ENCODE results near the gene CACNA2D2.

CACNA2D2 gene

GRCh38 chr3:50454481-50455070 lies 48.9 kb downstream of the CACNA2D2 start:
- no peak for FAIRE-seq

- no peak for FAIRE-seq
Measured at GRCh38 chr3:50453907-50454306, 49.5 kb downstream of the CACNA2D2 start.

- FAIRE-seq, result no peak
Measured at GRCh38 chr3:50450209-50450921, 53.1 kb downstream of the CACNA2D2 start.

DNA sequence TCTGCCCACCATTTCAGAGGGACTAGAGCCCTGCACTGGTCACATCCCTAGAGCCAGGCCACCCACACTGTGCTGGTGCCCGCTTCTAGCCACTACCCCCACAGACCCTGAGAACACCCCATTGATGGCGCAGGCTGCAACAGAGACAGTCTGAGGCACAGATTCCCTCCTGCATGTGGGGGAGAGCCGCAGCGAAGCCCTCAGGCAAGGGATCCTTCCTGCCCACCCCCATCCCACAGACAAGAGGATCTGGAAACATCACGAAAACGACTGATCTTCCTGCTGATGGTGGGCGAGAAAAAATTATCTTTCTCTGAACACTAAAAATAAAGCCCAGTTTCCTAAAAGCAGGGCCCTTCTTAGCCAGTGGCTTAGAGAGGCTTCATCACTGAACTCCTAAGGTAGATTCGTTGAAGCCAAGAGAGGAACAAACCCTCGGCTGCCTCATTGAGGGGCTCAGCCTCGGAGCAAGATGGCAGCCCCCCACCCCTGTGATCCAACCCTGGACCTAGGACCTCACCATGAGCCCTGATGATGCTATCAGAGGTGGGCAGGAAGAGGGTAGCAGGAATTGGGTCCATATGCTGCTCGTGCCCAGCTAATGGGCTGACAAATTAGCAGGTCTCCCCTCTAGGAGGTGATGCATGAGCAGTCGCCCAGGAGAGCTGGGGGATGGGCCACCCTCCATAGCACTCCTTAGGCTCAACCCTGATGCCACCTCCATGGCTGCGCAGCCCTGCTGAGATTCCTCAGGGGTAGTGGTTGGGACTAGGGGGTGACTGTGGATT lies 54.5 kb downstream of the CACNA2D2 start:
- FAIRE-seq, result no peak

- FAIRE-seq, result no peak
Measured at GRCh38 chr3:50447290-50447840, 56.1 kb downstream of the CACNA2D2 start.

DNA sequence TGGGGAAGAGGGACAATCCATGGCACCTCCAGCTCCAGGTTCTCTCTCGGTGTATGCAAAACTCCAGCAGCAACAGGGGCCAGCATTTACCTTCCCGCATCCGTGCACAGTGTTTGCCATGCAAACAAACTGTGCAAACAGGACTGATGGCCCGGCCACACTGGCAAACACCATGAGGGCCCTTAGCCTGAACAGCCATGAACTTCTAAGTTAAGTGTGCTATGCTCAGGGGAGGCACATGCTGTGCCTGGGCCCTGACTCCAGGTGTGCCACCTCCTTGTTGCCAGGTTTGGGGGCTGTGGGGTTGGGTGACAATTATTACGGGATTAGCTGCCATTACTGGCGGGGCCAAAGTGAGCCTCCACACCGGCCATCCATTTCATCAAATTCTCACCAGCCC lies 57.5 kb downstream of the CACNA2D2 start:
- FAIRE-seq, result no peak

- FAIRE-seq, result no peak
Measured at GRCh38 chr3:50444782-50445181, 58.7 kb downstream of the CACNA2D2 start.

- no peak for FAIRE-seq
Measured at GRCh38 chr3:50444213-50444612, 59.2 kb downstream of the CACNA2D2 start.

DNA sequence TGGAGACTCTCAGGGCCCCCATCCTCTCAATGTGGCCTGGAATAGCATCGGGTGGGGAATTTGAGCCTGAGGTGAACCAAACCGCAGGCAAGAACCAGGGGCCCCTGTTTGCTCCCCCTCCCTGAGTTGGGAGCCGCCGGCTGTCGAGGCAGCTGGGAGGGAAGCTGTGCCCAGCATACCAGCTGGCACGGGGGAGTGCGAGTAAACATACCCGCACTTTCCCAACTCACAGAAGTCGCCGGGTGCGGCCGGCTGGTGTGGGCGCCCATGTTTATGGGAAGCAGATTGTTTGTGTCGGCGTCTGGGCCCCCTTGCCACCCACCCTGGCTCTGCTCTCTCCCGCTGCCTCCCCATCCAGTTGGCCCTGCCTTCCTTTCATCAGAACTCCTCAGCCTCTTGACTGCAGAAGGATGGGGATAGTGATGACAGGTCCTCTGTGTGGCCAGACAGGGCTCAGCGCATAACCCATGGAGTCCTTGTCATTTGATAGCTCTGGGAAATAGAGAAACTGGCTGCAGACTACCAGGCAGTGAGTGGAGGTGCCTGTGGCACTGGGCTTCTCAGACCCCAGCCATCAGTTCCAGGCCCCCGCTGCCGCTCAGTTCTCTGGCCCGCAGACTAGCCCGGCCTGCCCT lies 60.4 kb downstream of the CACNA2D2 start:
- FAIRE-seq, result no peak

DNA sequence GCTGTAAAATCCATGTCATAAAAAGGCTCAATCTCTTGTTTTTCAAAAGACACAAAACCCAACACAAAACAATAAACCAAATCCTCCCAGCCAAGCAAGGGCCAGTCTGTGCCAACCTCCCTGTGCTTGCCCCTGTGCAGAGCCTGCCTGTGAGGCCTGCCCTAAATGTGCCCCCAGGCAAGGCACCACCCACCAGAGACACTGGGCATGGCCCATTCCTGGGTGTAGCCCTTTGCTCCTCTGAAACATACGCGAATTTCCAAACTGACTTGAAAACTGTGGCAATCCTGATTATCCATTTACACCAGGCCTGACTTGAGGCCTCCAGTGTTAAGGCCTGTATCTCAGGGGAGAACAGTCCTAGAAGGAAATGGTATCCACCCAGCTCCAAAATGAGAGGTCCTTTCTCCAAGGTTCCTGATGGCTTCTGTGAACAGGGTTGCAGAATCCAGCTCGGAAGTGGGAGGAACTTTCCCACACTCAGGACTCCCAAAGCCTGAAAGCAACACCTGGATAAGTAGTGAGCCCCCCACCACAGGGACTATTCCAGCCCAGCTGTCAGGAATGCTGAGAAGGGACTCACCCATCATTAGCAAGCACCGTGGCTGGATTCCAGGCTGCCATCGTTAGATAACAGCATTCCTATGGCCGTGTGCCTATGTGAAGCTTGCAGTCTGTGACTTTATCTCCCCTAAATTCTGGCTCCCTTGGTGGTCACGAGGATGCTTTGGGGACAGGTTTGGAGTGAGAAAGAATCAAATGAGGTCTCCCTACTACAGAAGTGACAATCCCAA lies 61.8 kb downstream of the CACNA2D2 start:
- no peak for FAIRE-seq

DNA sequence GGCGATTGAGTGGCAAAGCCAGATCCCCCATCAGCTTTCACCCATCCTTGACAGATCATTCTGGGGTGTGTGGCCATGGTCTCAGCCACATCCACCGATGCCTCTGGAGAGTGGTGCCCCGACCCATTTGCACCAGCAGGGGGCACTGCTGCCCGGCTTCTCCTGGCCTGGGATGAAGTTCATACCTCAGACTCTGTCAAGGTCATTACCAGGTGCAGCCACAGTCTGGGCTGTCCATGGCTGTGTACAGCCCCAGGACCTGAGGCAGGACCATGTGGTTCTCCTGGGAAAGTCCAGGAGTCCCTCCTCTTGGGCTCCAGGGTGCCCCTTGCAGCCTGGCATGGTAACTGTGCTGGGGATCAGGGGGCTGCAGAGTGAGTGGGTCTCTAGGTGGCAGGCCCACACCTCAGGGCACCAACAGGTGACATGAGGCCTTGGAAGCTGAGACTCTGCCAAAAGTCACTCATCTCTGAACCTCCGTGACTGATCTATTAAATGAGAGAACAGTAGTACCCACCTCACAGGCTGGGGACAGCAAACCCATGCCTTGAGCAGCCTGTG lies 67.2 kb downstream of the CACNA2D2 start:
- FAIRE-seq, result no peak

GRCh38 chr3:50435371-50436113 lies 67.9 kb downstream of the CACNA2D2 start:
- no peak for FAIRE-seq

GRCh38 chr3:50433954-50434353 lies 69.5 kb downstream of the CACNA2D2 start:
- no peak for FAIRE-seq

DNA sequence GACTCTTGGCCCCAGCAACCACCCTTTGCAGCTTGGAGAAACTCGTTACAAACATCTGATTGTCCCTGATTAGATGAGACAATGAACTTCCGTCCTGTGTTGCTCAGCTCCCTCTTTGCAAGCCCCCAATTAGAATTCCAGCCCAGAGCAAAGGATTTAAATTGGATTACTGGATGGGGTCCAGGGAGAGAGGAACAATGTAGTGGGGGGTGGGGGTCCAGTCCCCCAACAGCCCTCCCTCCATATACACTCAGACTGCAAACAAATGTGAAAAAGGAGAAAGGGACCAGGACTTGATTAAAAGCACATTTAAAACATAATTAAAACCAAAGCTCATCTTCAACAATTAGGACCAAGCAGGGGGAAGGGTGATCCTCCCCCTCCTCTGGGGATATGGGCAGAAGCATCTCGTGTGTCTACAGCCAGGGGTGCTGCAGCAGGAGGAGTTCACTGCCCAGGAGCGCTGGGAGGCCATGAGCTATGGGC lies 72.4 kb downstream of the CACNA2D2 start:
- no peak for FAIRE-seq

DNA sequence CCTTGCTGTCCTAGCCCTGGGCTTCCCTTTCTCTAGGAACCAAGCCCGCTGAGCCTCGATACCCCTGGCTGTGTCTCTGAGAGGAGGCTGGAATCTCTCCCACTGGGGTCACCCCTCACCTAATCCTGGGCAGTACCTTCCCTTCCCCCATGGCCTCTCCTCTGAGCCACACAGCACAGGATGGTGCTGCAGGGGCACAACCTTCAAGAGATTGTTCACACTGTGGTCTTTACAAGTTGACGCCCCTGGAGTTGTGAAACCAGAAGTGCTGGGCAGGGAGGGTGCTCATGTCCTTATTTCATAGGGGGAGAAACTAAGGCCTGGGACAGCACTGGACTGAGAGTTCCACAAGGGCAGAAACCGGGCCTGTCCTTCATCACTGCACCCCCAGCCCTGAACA lies 73.2 kb downstream of the CACNA2D2 start:
- no peak for FAIRE-seq

GRCh38 chr3:50428007-50428633 lies 75.3 kb downstream of the CACNA2D2 start:
- FAIRE-seq, result no peak

DNA sequence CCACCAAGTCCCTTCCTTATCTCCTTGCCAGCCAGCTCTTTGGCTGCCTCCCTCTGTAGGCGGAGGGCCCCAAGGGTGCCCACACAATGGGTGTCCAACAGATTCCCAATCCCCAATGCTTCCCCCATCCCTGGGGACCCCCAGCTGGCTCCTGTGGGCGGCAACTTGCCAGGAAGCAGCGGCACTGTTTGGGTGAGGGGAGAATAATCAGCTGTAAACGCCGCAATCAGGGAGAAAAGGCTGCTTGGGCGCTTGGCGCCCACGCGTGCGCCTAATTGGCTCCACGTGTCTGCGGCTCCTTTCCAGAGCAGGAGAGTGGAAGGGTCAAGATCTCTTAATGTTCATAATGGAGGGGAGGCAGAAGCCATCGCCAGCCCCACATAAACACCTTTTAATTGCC lies 76.2 kb downstream of the CACNA2D2 start:
- no peak for FAIRE-seq

DNA sequence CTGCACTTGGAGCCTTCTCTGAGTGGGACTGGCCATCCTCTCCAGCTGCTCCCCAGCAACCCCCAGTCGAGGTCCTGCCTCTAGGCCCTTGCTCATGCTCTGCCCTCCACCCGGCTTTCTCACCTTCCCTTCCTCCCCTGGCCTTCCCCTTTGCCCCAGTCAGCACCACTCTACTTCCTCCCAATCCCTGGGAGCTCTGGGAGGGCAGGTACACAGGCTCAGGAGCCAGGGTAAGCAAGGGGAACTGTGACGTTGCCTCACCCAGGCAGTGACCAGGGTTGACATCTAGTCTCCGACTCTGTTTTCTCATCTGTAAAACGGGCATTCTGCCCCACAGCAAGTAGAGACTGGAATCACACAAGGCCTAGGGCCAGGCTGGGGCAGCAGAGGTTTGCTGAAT lies 77.5 kb downstream of the CACNA2D2 start:
- no peak for FAIRE-seq

DNA sequence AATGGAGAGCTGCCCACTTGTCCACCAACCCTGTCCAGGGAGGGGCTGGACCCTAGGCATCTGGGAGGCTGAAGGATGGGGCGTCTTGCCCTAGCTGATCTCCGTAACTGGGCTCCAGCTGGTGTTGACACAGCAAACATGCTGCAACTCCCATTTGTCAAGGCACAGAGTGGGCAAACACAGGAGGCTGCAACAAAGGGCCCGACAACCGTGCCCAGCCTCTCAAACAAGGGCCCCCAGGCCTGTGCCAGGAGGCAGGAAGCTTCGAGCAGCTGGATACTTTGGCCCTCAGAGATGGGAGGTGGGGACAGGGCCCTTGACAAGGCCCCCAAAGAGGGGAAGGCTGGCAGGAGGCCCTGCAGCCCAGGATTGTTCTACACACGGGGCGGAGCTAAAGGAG lies 79.9 kb downstream of the CACNA2D2 start:
- no peak for FAIRE-seq

DNA sequence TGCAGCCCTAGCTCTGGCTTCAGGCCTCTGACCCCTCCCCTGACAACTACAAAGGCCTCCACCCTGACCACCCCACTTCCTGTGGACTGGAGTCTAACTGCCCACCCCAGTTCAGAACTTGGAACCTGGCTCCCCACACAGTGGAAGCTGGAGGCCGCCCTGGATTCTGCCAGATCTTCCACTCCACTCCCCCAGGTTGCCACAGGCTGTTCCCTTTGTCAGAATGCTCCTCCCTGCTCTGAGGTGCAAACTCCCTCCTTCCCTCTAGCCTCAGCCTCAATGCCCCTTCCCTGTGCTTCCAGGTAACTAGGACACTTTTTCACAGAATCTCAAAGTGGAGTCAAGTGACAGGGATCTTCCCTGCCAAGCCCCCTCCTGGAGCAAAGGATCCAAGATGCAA lies 81.3 kb downstream of the CACNA2D2 start:
- no peak for FAIRE-seq

Measured in colon (tissue), 2 donors.